Measurements from ENCODE around the gene TMEM35B.
"Not testable (repeated sequence)": the region's sequence is repeated elsewhere in the genome, so short reads cannot be mapped to it uniquely, and the experiment has no call there.

TMEM35B gene

DNA sequence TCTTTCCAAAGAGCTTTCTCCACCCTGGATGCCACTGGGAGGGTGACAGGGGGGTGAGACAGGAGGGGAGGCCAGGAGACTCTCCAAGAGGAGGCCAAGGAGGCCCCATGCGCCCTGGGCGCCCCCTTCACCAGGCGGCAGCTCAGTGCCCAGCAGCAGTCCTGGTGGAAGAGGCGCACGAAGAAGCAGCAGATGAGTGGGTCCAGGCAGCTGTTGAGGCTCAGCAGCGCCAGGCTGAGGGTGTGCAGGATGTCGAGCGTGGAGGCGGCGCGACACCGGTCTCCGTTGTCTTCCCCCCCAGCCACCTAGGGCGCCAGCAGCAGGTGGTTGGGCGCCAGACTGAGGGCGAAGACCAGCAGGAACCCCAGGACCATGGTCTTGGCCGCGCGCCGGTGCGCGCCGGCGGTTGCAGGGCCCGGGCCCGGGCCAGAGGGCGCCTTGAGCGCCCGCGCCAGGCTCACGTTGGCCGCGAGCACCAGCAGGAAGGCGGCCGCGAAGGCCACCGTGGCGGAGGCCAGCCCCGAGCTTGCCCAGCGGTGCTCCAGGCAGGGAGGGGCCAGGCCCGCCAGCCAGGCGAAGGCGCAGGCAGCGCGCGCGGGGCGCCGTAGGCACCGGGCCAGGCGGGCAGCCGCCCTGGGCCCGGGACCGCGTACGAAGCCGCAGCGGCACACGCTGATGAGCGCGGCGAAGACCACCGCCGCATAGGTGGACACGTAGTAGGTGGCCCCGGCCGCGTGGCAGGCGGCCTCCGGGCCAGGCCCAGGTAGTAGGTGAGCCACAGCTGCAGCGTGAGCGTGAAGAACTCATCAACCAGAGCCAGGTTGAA is 8.6 kb downstream of the TMEM35B start:
- no peak for DNase-seq (ENCODE audit: low spot score)

DNA sequence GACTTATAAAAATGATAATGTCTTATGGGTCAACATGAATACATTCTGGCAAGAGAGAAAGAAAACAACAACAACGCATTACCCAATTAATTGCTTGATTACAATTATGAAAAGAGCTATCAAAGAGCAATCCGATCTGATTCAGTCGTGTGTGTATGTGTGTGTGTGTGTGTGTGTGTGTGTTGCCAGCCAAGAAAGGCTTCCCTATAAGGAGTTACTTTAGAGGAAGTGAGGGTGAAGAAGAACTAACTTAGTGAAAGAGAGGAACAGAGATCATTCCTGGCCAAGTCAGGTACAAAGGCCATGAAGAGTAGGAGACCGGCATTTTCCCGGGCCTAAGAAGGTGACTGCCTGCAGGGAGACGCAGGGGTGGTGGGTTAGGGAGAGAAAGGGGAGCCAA is 9.4 kb downstream of the TMEM35B start:
- DNase-seq (ENCODE audit: low spot score), result no peak

DNA sequence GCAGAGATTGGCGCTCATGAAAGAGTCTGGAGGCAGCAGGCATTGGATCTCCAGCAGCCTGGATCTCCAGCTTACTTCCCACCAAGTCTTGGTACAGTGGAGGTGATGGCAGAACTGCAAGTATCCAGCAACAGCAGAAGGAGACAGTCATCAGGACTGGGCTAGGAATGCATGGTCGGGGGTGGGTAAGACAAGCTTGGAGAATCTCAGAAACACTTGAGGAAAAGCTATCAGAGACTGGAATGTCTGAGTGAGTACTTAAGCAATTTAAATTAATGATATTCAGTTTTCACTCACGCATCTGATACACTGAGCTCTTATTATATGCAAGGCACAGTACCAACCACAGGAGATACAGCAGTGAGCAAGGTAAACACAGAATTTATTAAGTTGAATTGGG is 9.8 kb downstream of the TMEM35B start:
- DNase-seq (ENCODE audit: low spot score), result no peak

DNA sequence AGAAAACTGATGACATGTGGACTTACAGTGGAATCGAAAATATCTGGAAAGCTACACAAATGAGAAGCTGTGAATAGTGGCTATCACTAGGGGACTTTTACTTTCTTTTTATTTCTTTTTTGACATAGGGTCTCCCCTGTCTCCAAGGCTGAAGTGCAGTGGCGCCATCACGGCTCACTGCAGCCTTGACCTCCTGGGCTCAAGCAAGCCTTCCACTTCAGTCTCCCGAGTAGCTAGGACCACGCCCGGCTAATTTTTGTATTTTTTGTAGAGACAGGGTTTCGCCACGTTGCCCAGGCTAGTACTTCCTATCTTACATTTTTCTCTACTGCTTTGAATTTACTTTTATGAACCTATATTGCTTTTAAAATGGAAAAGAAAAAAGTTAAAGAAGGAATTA is 10.5 kb downstream of the TMEM35B start:
- no peak for DNase-seq (ENCODE audit: low spot score)

DNA sequence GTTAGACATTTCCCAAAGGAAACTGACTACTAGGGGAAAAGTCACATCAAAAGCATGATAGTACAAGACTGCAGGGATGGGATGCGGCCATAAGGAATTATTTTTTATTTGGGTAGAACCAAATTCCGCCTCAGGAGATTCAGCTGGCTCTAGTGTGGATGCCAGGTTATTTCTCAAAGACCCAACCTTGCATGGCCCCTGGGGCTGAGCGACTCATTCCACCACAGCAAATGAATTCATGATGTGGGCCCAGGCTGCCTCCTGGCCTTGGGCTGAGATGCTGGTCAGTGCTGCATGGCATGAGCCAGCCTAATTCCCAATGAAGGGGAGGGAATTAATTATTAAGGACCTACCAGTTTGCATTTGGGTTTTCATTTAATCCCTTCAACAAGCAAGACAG is 11.8 kb downstream of the TMEM35B start:
- no peak for DNase-seq (ENCODE audit: low spot score)

DNA sequence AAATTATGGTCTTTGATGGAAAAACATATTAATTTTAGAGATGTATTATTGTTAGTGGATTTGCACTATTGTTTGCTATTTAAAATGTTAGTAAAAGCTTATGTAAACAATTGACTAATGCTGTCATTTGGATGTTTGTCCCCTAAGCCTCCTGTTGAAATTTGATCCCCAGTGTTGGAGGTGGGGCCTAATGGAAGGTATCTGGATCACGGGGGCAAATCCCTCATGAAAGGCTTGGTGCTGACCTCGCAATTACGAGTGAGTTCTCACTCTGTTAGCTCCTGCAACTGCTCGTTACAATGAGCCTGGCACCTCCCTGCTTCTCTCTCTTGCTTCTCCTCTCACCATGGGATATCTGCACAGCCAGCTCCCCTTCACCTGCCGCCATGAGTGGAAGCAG is 14.3 kb downstream of the TMEM35B start:
- no peak for DNase-seq (ENCODE audit: low spot score)

DNA sequence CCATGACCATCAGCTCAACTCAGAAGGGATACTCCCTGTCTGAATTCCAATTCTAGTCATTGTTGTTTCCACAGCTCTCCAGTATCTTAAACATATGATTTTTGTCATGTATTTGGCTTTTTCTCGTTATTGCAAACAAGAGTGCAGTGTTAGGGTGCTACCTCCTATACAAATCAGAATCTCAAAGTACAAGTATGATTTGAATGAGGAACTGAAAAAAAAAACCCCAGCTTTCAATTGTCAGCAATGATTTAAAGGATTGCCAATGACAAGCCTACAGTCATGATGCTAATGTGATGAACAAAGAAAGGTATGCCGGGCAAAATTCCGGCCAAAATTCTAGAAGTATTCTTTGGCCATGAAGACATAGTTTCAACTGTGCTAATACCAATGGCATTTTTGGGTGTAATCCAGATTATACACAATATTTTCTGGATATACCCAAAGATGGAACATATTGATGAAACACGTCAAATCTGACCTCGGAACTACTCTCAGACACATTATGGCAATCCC is 14.9 kb downstream of the TMEM35B start:
- DNase-seq (ENCODE audit: low spot score), result no peak

DNA sequence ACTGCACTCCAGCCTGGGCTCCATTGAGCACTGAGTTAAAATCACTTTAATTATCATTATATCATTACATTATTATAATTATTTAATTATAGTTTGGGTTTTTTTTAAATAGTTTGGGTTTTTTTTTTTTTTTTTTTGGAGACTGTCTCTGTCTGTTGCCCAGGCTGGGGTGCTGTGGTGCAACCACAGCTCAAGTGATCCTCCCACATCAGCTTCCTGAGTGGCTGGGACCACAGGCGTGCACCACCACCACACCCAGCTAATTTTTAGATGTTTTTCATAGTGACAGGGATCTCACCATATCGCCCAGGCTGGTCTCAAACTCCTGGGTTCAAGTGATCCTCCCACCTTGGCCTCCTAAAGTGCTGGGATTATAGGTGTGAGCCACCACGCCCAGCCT is 16.9 kb downstream of the TMEM35B start:
- DNase-seq (ENCODE audit: low spot score), result not testable (repeated sequence)

DNA sequence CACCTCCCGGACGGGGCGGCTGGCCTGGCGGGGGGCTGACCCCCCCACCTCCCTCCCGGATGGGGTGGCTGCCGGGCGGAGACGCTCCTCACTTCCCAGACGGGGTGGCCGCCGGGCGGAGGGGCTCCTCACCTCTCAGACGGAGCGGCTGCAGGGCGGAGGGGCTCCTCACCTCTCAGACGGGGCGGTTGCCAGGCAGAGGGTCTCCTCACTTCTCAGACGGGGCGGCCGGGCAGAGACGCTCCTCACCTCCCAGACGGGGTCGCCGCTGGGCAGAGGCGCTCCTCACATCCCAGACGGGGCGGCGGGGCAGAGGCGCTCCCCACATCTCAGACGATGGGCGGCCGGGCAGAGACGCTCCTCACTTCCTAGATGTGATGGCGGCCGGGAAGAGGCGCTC is 17.5 kb downstream of the TMEM35B start:
- not testable (repeated sequence) for DNase-seq (ENCODE audit: low spot score)

DNA sequence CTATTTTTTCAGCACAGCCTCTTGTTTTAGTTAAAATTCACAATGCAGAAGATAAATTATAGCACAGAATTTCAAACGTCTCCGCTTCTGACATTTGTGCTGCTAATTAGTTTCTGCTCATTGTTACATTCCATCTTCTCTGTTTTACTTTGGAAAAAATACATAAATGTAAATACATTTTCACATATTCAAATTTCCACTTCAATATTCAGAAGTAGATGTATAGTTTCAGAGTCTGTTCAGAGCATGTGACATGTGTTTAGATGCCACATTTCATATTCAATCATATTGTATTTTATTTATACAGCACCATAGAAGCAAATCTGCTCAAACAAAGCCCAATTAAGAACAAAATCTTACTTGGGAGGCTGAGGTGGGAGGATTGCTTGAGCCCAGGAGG is 19.6 kb downstream of the TMEM35B start:
- no peak for DNase-seq (ENCODE audit: low spot score)

DNA sequence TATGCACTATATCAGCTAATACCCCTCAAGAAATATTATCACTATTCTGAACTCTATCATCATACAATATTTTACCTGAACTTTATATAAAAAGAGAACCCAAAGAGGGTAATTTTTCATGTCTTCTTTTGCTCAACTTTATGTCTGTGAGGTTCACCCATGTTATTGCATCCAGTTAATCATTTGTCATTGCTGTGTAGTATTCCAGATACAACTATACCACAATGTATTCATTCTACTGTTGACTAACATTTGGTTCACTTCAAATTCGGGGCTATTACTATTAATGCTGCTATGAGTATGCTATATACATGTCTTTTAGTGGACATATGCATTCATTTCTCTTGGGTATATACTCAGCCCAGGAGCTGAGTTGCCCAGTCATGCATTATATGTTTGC is 34.7 kb downstream of the TMEM35B start:
- DNase-seq (ENCODE audit: low spot score), result no peak

DNA sequence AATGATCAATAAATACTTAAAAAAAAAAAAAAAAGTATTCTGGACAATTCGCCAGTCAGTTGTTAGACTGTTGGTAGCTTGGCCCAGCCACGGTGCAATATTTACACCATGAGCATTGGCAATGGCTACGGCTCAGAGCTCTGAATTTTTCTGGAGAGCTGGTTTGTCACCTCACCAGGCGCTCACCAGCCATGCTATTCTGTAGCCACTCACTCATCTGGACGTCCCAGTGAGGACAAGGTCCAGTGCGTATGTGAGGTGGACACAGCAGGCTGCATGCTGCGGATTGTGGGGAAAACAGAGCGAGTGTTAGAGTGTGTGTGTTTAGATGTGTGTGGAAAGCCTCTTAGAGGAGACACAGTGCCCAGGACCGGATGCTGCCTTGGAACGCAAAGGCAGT is 36.4 kb downstream of the TMEM35B start:
- DNase-seq (ENCODE audit: low spot score), result not testable (repeated sequence)

DNA sequence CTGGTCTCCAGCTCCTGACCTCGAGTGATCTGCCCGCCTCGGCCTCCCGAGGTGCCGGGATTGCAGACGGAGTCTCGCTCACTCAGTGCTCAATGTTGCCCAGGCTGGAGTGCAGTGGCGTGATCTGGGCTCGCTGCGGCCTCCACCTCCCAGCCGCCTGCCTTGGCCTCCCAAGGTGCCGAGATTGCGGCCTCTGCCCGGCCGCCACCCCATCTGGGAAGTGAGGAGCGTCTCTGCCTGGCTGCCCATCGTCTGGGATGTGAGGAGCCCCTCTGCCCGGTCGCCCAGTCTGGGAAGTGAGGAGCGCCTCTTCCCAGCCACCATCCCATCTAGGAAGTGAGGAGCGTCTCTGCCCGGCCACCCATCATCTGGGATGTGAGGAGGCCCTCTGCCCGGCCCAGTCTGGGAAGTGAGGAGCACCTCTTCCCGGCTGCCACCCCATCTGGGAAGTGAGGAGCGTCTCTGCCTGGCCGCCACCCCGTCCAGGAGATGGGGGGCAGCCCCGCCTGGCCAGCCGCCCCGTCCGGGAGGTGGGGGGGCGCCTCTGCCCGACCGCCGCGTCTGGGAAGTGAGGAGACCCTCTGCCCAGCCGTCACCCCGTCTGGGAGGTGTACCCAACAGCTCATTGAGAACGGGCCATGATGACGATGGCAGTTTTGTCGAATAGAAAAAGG is 37.4 kb downstream of the TMEM35B start:
- DNase-seq (ENCODE audit: low spot score), result not testable (repeated sequence)

DNA sequence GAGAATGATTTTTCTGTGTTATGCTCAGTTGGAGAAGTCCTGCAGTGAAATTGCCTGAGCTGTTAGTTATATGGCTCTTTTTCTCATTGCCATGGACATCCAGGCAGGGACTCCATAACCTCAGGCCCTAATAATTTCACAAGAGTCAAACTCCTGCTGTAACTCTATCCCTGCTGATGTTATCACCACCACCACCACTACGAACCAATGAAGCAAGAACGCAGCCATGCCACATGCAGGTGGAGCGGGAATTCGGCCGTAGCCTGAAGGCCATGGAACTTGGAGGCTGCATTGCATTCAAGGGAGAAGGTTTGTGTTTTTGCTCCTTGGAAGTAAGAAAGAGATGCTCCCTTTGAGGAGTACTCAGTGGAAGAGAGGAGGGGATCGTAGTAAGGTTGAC is 38.9 kb downstream of the TMEM35B start:
- no peak for DNase-seq (ENCODE audit: low spot score)

DNA sequence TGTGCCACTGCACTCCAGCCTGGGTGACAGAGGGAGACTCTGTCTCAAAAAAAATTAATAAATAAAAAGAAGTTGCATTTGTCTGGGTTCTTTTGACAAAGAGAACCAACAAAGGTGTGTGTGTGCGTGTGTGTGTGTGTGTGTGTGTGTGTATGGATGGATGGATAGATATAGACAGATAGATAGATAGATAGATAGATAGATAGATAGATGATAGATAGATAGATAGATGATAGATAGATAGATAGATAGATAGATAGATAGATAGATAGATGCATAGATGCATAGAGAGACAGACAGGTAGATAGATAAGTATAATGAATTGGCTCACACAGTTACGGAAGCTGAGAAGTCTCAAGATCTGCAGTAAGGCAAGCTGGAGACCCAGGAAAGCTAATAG is 43.3 kb downstream of the TMEM35B start:
- DNase-seq (ENCODE audit: low spot score), result not testable (repeated sequence)

Measured in kidney capillary endothelial cell (primary cell).